ENCODE data around the gene VDAC2. TPM values are rescaled to one million over a fixed set of nuclear protein-coding genes. Genes with fewer than 3 reads are reported as not detected.

The VDAC2 gene
- total and polyA plus RNA-seq, 2 donors (not counting 1 experiment from before 2014, with no cell fraction given): 49.2 to 83.6 TPM

- Histone ChIP-seq H3K9ac (ENCODE audit: low read length) (no peak overlapping the region), H3K4me2 (replicated peaks; ENCODE audit: low read depth, low read length, poor library complexity, severe bottlenecking) (no peak overlapping the region), H2AFZ (ENCODE audit: insufficient read depth, low read depth, low read length, poor library complexity, severe bottlenecking) (no peak overlapping the region), H3K4me3 (ENCODE audit: control extremely low read depth in 1 of 5, extremely low read depth in 1 of 5, insufficient read depth in 1 of 5, low read depth in 2 of 5, low read length in 4 of 5) (no peak overlapping the region), H3K9me3 (ENCODE audit: control extremely low read depth in 1 of 3, control insufficient read depth in 2 of 3, insufficient read depth in 1 of 3, low read length in 2 of 3) (no peaks in the 10 kb centered on the region), H3K36me3 (replicated peaks in 1 of 2; ENCODE audit: control extremely low read depth in 1 of 2, control insufficient read depth in 1 of 2, extremely low read depth in 1 of 2, insufficient read depth in 2 of 2, low read length in 1 of 2) (peaks cover 0 to 40% of the 10 kb centered on the region in 2 experiments), H3K79me2 (ENCODE audit: control insufficient read depth, insufficient read depth, low read length) (peaks cover 9% of the 10 kb centered on the region), H3K27ac (ENCODE audit: low read length in 2 of 2) (peak overlapping the region in 1 of 2 donors; percentile 76), H3K27me3 (replicated peaks in 1 of 4; ENCODE audit: control extremely low read depth in 1 of 4, control insufficient read depth in 3 of 4, insufficient read depth in 4 of 4, low read length in 3 of 4) (no peaks in the 10 kb centered on the region), H4K20me1 (ENCODE audit: control insufficient read depth, insufficient read depth, low read length, poor library complexity, severe bottlenecking) (peaks cover 12% of the 10 kb centered on the region), H3K4me1 (ENCODE audit: control insufficient read depth in 2 of 2, insufficient read depth in 2 of 2, low read length in 2 of 2) (peaks cover 4 to 21% of the 10 kb centered on the region in 2 donors)
- ChIA-PET CTCF (interaction anchor here (1.6 to 9.4 kb wide), 5 partner anchors 16 to 120 kb away, joined by 6 to 138 read pairs (median 10); partner anchors contain the start of genes SAMD8 and VDAC2), POLR2A (interaction anchor here (0.6 to 1.0 kb wide), 2 partner anchors 14 to 23 kb away, joined by 3 to 5 read pairs; no protein-coding TSS in a partner anchor)
- Mint-ChIP-seq H3K4me1 (peaks cover 24% of the 10 kb centered on the region), H3K27ac (peak overlapping the region; percentile 63), H3K9me3 (ENCODE audit: insufficient read depth) (no peaks in the 10 kb centered on the region), H3K27me3 (no peaks in the 10 kb centered on the region), H3K4me3 (peak overlapping the region; percentile 56)
- TF ChIP-seq CTCF (IDR thresholded peaks at IDR 0.05) (no peak), EZH2 (IDR thresholded peaks at IDR 0.05; ENCODE audit: borderline replicate concordance, insufficient read depth, low read depth, low read length, poor library complexity, severe bottlenecking) (no peak)
- ATAC-seq (ENCODE audit: low read depth) (no peak), DNase-seq (no peak)
- intact Hi-C loops (cut with micrococcal nuclease): loop anchor here (5.0 to 10.0 kb wide), 4 partner anchors 217 to 1735 kb away; partner anchors contain the start of genes CAMK2G and PPP3CB
- 100% methylated on average over 3 of the region's 4 CpGs for WGBS (ENCODE audit: insufficient coverage)
Observed at GRCh38 chr10:75231672-75232581, 21.3 kb downstream of the VDAC2 start.

Measured in B cell (primary cell).